ENCODE data around the gene SUMO2.

Gene SUMO2

GRCh38 chr17:75154195-75155106 is 28.3 kb downstream of the SUMO2 start, which contains the start of gene JPT1:
Gene JPT1, minus strand, starts transcription at chr17:75154512. Its CDS starts 115 bp downstream, at chr17:75154397.
- Histone ChIP-seq H3K4me3 (ENCODE audit: low read depth, low read length) (peak within 1 kb of the TSS; percentile 90), H3K36me3 (ENCODE audit: control insufficient read depth in 2 of 2, insufficient read depth in 1 of 2, low read length in 2 of 2) (peaks cover 12 to 13% of the 10 kb centered on the region in 2 experiments; a peak in 2 of 3 replicates), H3K27ac (ENCODE audit: extremely low read depth, low read depth, low read length) (peak within 1 kb of the TSS; percentile 92), H3K9me3 (ENCODE audit: control insufficient read depth, insufficient read depth, low read depth, low read length) (no peaks in the 10 kb centered on the region), H3K4me1 (ENCODE audit: control insufficient read depth, insufficient read depth, low read length) (peaks cover 9% of the 10 kb centered on the region; the same call in 1 of the 2 replicates)
- POLR2A ChIA-PET: interaction anchor here (0.5 to 2.1 kb wide), 40 partner anchors 8 to 313 kb away, joined by 3 to 39 read pairs (median 4); partner anchors contain the start of genes CDR2L, FDXR, MRPL58 and NT5C
- CTCF ChIA-PET: interaction anchor here (0.6 to 1.9 kb wide), 5 partner anchors 20 to 40 kb away, joined by 3 to 11 read pairs (median 3); no protein-coding TSS in a partner anchor
- TF ChIP-seq ZSCAN30 (tag by site-specific recombination; IDR thresholded peaks at IDR 0.05) (peak; percentile 90), ZNF138 (tag by site-specific recombination; IDR thresholded peaks at IDR 0.05; ENCODE audit: borderline replicate concordance) (no peak), ZNF48 (tag by site-specific recombination; IDR thresholded peaks at IDR 0.05) (no peak), ZBTB20 (tag by site-specific recombination; IDR thresholded peaks at IDR 0.05) (0 out of 2 replicates have a peak, but pooled peaks have one; percentile 12), ZNF266 (tag by site-specific recombination; IDR thresholded peaks at IDR 0.05; ENCODE audit: low read depth) (no peak), ZNF214 (tag by site-specific recombination; IDR thresholded peaks at IDR 0.05; ENCODE audit: borderline replicate concordance) (no peak), ZNF76 (tag by site-specific recombination; IDR thresholded peaks at IDR 0.05; ENCODE audit: borderline replicate concordance, low read depth) (peak; percentile 55; the same call in 1 of the 2 replicates), ZNF394 (tag by site-specific recombination; IDR thresholded peaks at IDR 0.05; ENCODE audit: borderline replicate concordance) (no peak), ZNF354C (tag by site-specific recombination; IDR thresholded peaks at IDR 0.05; ENCODE audit: borderline replicate concordance, low read depth) (no peak), BCL6B (tag by site-specific recombination; IDR thresholded peaks at IDR 0.05) (no peak), ZNF37A (tag by site-specific recombination; IDR thresholded peaks at IDR 0.05) (no peak), ZNF416 (tag by site-specific recombination; IDR thresholded peaks at IDR 0.05) (no peak), TCF7L2 (IDR thresholded peaks at IDR 0.05; ENCODE audit: borderline replicate concordance, low read depth, low read length) (no peak), ZNF248 (tag by site-specific recombination; IDR thresholded peaks at IDR 0.05) (no peak), ZBTB1 (tag by site-specific recombination; IDR thresholded peaks at IDR 0.05) (no peak), GFI1B (tag by site-specific recombination; IDR thresholded peaks at IDR 0.05) (0 out of 2 replicates have a peak, but pooled peaks have one; percentile 8), ZNF148 (tag by site-specific recombination; IDR thresholded peaks at IDR 0.05; ENCODE audit: borderline replicate concordance) (no peak), ZXDB (tag by site-specific recombination; IDR thresholded peaks at IDR 0.05) (no peak), ZNF292 (tag by site-specific recombination; IDR thresholded peaks at IDR 0.05; ENCODE audit: borderline replicate concordance, low read depth) (no peak), ZNF23 (tag by site-specific recombination; IDR thresholded peaks at IDR 0.05; ENCODE audit: borderline replicate concordance) (no peak), ZBTB21 (tag by site-specific recombination; IDR thresholded peaks at IDR 0.05) (no peak; the same call in 1 of the 2 replicates), ZNF16 (tag by site-specific recombination; IDR thresholded peaks at IDR 0.05; ENCODE audit: low read depth) (no peak), SP2 (tag by site-specific recombination; IDR thresholded peaks at IDR 0.05) (peak; percentile 99)
- TF ChIP-seq, protein P1, sequence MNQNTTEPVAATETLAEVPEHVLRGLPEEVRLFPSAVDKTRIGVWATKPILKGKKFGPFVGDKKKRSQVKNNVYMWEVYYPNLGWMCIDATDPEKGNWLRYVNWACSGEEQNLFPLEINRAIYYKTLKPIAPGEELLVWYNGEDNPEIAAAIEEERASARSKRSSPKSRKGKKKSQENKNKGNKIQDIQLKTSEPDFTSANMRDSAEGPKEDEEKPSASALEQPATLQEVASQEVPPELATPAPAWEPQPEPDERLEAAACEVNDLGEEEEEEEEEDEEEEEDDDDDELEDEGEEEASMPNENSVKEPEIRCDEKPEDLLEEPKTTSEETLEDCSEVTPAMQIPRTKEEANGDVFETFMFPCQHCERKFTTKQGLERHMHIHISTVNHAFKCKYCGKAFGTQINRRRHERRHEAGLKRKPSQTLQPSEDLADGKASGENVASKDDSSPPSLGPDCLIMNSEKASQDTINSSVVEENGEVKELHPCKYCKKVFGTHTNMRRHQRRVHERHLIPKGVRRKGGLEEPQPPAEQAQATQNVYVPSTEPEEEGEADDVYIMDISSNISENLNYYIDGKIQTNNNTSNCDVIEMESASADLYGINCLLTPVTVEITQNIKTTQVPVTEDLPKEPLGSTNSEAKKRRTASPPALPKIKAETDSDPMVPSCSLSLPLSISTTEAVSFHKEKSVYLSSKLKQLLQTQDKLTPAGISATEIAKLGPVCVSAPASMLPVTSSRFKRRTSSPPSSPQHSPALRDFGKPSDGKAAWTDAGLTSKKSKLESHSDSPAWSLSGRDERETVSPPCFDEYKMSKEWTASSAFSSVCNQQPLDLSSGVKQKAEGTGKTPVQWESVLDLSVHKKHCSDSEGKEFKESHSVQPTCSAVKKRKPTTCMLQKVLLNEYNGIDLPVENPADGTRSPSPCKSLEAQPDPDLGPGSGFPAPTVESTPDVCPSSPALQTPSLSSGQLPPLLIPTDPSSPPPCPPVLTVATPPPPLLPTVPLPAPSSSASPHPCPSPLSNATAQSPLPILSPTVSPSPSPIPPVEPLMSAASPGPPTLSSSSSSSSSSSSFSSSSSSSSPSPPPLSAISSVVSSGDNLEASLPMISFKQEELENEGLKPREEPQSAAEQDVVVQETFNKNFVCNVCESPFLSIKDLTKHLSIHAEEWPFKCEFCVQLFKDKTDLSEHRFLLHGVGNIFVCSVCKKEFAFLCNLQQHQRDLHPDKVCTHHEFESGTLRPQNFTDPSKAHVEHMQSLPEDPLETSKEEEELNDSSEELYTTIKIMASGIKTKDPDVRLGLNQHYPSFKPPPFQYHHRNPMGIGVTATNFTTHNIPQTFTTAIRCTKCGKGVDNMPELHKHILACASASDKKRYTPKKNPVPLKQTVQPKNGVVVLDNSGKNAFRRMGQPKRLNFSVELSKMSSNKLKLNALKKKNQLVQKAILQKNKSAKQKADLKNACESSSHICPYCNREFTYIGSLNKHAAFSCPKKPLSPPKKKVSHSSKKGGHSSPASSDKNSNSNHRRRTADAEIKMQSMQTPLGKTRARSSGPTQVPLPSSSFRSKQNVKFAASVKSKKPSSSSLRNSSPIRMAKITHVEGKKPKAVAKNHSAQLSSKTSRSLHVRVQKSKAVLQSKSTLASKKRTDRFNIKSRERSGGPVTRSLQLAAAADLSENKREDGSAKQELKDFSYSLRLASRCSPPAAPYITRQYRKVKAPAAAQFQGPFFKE (tag by site-specific recombination; IDR thresholded peaks at IDR 0.05; ENCODE audit: borderline replicate concordance): no peak
- TF ChIP-seq, protein P2, sequence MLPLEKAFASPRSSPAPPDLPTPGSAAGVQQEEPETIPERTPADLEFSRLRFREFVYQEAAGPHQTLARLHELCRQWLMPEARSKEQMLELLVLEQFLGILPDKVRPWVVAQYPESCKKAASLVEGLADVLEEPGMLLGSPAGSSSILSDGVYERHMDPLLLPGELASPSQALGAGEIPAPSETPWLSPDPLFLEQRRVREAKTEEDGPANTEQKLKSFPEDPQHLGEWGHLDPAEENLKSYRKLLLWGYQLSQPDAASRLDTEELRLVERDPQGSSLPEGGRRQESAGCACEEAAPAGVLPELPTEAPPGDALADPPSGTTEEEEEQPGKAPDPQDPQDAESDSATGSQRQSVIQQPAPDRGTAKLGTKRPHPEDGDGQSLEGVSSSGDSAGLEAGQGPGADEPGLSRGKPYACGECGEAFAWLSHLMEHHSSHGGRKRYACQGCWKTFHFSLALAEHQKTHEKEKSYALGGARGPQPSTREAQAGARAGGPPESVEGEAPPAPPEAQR (tag by site-specific recombination; IDR thresholded peaks at IDR 0.05): no peak
